DMS 273 (cell line): ENCODE measurements around the gene MYH14.
"Not testable (repeated sequence)": the region's sequence is repeated elsewhere in the genome, so short reads cannot be mapped to it uniquely, and the experiment has no call there.

ENCODE experiments used
- DNase-seq: peaks from one replicate; lab custom pipeline; 2025; ENCODE audit not compliant: unreplicated experiment; lab: John Stamatoyannopoulos, UW

MYH14 gene

GRCh38 chr19:50223439-50223716, 20.0 kb downstream of the MYH14 start:
- DNase-seq, result no peak

- no peak for DNase-seq
Observed at GRCh38 chr19:50224986-50225747, 21.7 kb downstream of the MYH14 start.

GRCh38 chr19:50226536-50226935, 23.1 kb downstream of the MYH14 start:
- no peak for DNase-seq

GRCh38 chr19:50228153-50228552, 24.7 kb downstream of the MYH14 start:
- not testable (repeated sequence) for DNase-seq

GRCh38 chr19:50230379-50231351, 27.2 kb downstream of the MYH14 start:
- DNase-seq, result no peak

- DNase-seq, result not testable (repeated sequence)
Observed at GRCh38 chr19:50231417-50231816, 28.0 kb downstream of the MYH14 start.

- no peak for DNase-seq
Observed at GRCh38 chr19:50231821-50232220, 28.4 kb downstream of the MYH14 start.

GRCh38 chr19:50232600-50232999, 29.2 kb downstream of the MYH14 start:
- DNase-seq, result no peak

GRCh38 chr19:50233308-50233910, 30.0 kb downstream of the MYH14 start:
- no peak for DNase-seq

- not testable (repeated sequence) for DNase-seq
Observed at GRCh38 chr19:50237493-50237892, 34.1 kb downstream of the MYH14 start.

- DNase-seq, result no peak
Observed at GRCh38 chr19:50238043-50238442, 34.6 kb downstream of the MYH14 start.

GRCh38 chr19:50239921-50240590, 36.6 kb downstream of the MYH14 start:
- peak; percentile 30 for DNase-seq

GRCh38 chr19:50242581-50242980, 39.2 kb downstream of the MYH14 start:
- DNase-seq, result no peak

GRCh38 chr19:50244695-50245094, 41.3 kb downstream of the MYH14 start:
- no peak for DNase-seq

GRCh38 chr19:50248413-50248812, 45.0 kb downstream of the MYH14 start:
- no peak for DNase-seq

GRCh38 chr19:50248826-50249225, 45.4 kb downstream of the MYH14 start:
- no peak for DNase-seq

GRCh38 chr19:50249636-50250035, 46.2 kb downstream of the MYH14 start:
- DNase-seq, result no peak

GRCh38 chr19:50250450-50251136, 47.2 kb downstream of the MYH14 start:
- no peak for DNase-seq

- DNase-seq, result peak; percentile 44
Observed at GRCh38 chr19:50252111-50252886, 48.9 kb downstream of the MYH14 start.

- no peak for DNase-seq
Observed at GRCh38 chr19:50252887-50253268, 49.5 kb downstream of the MYH14 start.
